Activated CD4-positive, alpha-beta T cell treated with anti-CD3 and anti-CD28 coated beads, Interleukin-2, amount 50 U/mL, for 4 hours (primary cell): ENCODE results near the gene ITPKA.

Experiments
- DNase-seq, 2 experiments: peaks; one replicate each; pipeline ENCODE4 v3.0.0-alpha.2; 2020

Gene ITPKA

GRCh38 chr15:41511899-41512369, 18.3 kb downstream of the ITPKA start:
- DNase-seq, result peak in 1 of 2 experiments; percentile 18

- DNase-seq, result no peak
These were observed 18.9 kb downstream of the ITPKA start for GRCh38 chr15:41512512-41512939.

GRCh38 chr15:41512940-41513505, 19.3 kb downstream of the ITPKA start:
- no peak for DNase-seq

GRCh38 chr15:41513506-41514227, 20.0 kb downstream of the ITPKA start, which contains the start of gene LTK:
LTK (minus strand) TSS chr15:41513827; CDS start chr15:41513709, 118 bp downstream.
- no peak for DNase-seq

GRCh38 chr15:41517895-41518449, 24.3 kb downstream of the ITPKA start:
- DNase-seq, result no peak

- no peak for DNase-seq
These were observed 27.0 kb downstream of the ITPKA start for GRCh38 chr15:41520636-41521035.

- no peak for DNase-seq
These were observed 27.9 kb downstream of the ITPKA start for GRCh38 chr15:41521614-41522013.

GRCh38 chr15:41523097-41523496, 29.4 kb downstream of the ITPKA start:
- DNase-seq, result no peak

GRCh38 chr15:41530363-41530956, 36.8 kb downstream of the ITPKA start:
- no peak for DNase-seq

GRCh38 chr15:41535544-41535943, 41.9 kb downstream of the ITPKA start:
- DNase-seq, result no peak

- DNase-seq, result no peak
These were observed 43.2 kb downstream of the ITPKA start for GRCh38 chr15:41536866-41537265.

- no peak for DNase-seq
These were observed 49.8 kb downstream of the ITPKA start for GRCh38 chr15:41543521-41543870.

- DNase-seq, result no peak
These were observed 51.0 kb downstream of the ITPKA start for GRCh38 chr15:41544650-41545015.

- no peak for DNase-seq
These were observed 51.5 kb downstream of the ITPKA start for GRCh38 chr15:41545218-41545617.

- no peak for DNase-seq
These were observed 53.4 kb downstream of the ITPKA start for GRCh38 chr15:41546851-41547786.

- no peak for DNase-seq
These were observed 56.5 kb downstream of the ITPKA start for GRCh38 chr15:41550066-41550775.
